ENCODE data around the gene VGLL1.

The VGLL1 gene

GRCh38 chrX:136531951-136532350 is at the start of gene VGLL1:
VGLL1 (plus strand) TSS chrX:136532215; CDS start chrX:136536021, 3,806 bp downstream.
- DNase-seq (ENCODE audit: low read depth, low spot score), result no peak
- no peak within 1 kb of the TSS for H3K4me3 ChIP-seq (ENCODE audit: low read depth, low read length)
- ChIA-PET CTCF (no interaction called here), POLR2A (no interaction called here)
- TF ChIP-seq CTCF (IDR thresholded peaks at IDR 0.05; ENCODE audit: insufficient read depth, low read length, missing control alignments), result no peak

GRCh38 chrX:136487647-136488046 is 44.4 kb upstream of the VGLL1 start, which contains the start of gene BRS3:
BRS3 (plus strand) TSS chrX:136487947; CDS start chrX:136488115, 168 bp downstream.
- CTCF ChIA-PET, result no interaction called here
- DNase-seq (ENCODE audit: low read depth, low spot score), result no peak
- TF ChIP-seq CTCF (IDR thresholded peaks at IDR 0.05; ENCODE audit: insufficient read depth, low read length, missing control alignments), result no peak
- no peak within 1 kb of the TSS for H3K4me3 ChIP-seq (ENCODE audit: low read depth, low read length)
- POLR2A ChIA-PET, result no interaction called here

GRCh38 chrX:136488706-136489105 is 43.3 kb upstream of the VGLL1 start:
- POLR2A ChIA-PET, result no interaction called here
- CTCF ChIA-PET, result no interaction called here
- DNase-seq (ENCODE audit: low read depth, low spot score), result no peak
- H3K4me3 ChIP-seq (ENCODE audit: low read depth, low read length), result no peak overlapping the region
- no peak for TF ChIP-seq CTCF (IDR thresholded peaks at IDR 0.05; ENCODE audit: insufficient read depth, low read length, missing control alignments)

GRCh38 chrX:136491832-136492231 is 40.2 kb upstream of the VGLL1 start:
- CTCF ChIA-PET, result interaction anchor here (0.9 kb wide), 1 partner anchor 747 kb away, joined by 3 read pairs; no protein-coding TSS in a partner anchor
- DNase-seq (ENCODE audit: low read depth, low spot score), result no peak
- TF ChIP-seq CTCF (IDR thresholded peaks at IDR 0.05; ENCODE audit: insufficient read depth, low read length, missing control alignments), result no peak
- no peak overlapping the region for H3K4me3 ChIP-seq (ENCODE audit: low read depth, low read length)
- POLR2A ChIA-PET, result no interaction called here

GRCh38 chrX:136493011-136493410 is 39.0 kb upstream of the VGLL1 start:
- no peak for DNase-seq (ENCODE audit: low read depth, low spot score)
- no peak for TF ChIP-seq CTCF (IDR thresholded peaks at IDR 0.05; ENCODE audit: insufficient read depth, low read length, missing control alignments)
- POLR2A ChIA-PET, result no interaction called here
- no peak overlapping the region for H3K4me3 ChIP-seq (ENCODE audit: low read depth, low read length)
- CTCF ChIA-PET, result no interaction called here

GRCh38 chrX:136495043-136495442 is 37.0 kb upstream of the VGLL1 start:
- ChIA-PET POLR2A (no interaction called here), CTCF (no interaction called here)
- no peak for DNase-seq (ENCODE audit: low read depth, low spot score)
- TF ChIP-seq CTCF (IDR thresholded peaks at IDR 0.05; ENCODE audit: insufficient read depth, low read length, missing control alignments), result no peak
- no peak overlapping the region for H3K4me3 ChIP-seq (ENCODE audit: low read depth, low read length)
